Right lobe of liver (tissue), 6 donors: ENCODE data around the gene CPM. TPM values are rescaled to one million over a fixed set of nuclear protein-coding genes. Genes with fewer than 3 reads are reported as not detected.
A peak's percentile ranks its signal among the peaks of the same experiment; 100 is the strongest.

Experiments
- ATAC-seq, 4 donors: fragments of 200-7000 bp; cut with Tn5 transposase; one replicate each; pipeline ENCODE4 v1.9.1; 2020; ENCODE audit warnings: mild to moderate bottlenecking in 4 of 4, moderate library complexity in 4 of 4
- DNase-seq, 3 donors: peaks; one replicate each; pipeline ENCODE4 v3.0.0-alpha.2; 2020
- H3K27ac ChIP-seq, 3 donors: fragments of 200-600 bp; one replicate each; pipeline ENCODE4 v1.8.0; 2022
- H3K27me3 ChIP-seq, 2 donors: fragments of 200-600 bp; one replicate each; pipeline ENCODE4 v1.8.0; 2022
- H3K36me3 ChIP-seq, 4 donors: fragments of 200-600 bp; sonication (generic) in 1 of 4; one replicate each; pipeline versions ENCODE4 v1.5.1 to v1.8.0; 2017 to 2022; ENCODE audit warnings: control low read depth in 1 of 4
- H3K4me1 ChIP-seq, 4 donors: fragments of 200-600 bp; sonication (generic) in 1 of 4; one replicate each; pipeline versions ENCODE4 v1.5.1 to v1.8.0; 2017 to 2022; ENCODE audit warnings: control low read depth in 1 of 4
- H3K4me3 ChIP-seq, 3 donors: fragments of 200-600 bp; one replicate each; pipeline ENCODE4 v1.8.0; 2022
- H3K9me3 ChIP-seq, 4 donors: fragments of 200-600 bp; sonication (generic) in 1 of 4; one replicate each; pipeline versions ENCODE4 v1.5.1 to v1.8.0; 2017 to 2022; ENCODE audit warnings: control low read depth in 1 of 4
- POLR2A ChIP-seq: fragments of 450-650 bp; IDR thresholded peaks from one replicate; pipeline ENCODE4 v1.6.1; 2017; ENCODE audit warnings: antibody characterized with exemption, mild to moderate bottlenecking
- WGBS: methylation state at CpG from one replicate; pipeline ENCODE4 v1.1.6; 2018; ENCODE audit warnings: low coverage, low lambda C conversion rate; ENCODE audit not compliant: insufficient coverage; ENCODE audit errors: missing lambda C conversion rate; 5-methylcytosine and 5-hydroxymethylcytosine counted together
- intact Hi-C, 2 donors: fragments of 100-400 bp; cut with DNase I; formaldehyde crosslinking; loops; one replicate each; pipeline versions ENCODE4 v1.11.2 to v1.14.1; 2022
- total RNA-seq, 6 experiments: library from RNA; depleted of rRNA in 2 of 6; stranded (reverse); fragments of >200 nt in 2 of 6; fragmentation: NEBNext Ultra II Directional in 3 of 6; extraction: Animal tissue kit (Norgen Biotek cat#: 25700) in 3 of 6; gene quantifications; one replicate each; pipeline versions ENCODE4 v1.1.0 to v1.2.4, GENCODE V29; 2016 to 2023
- TF ChIP-seq, protein P1 (sequence below), 4 donors: fragments of 200-600 bp in 3 of 4; fragments of 450-650 bp in 1 of 4; IDR thresholded peaks; one replicate each; pipeline versions ENCODE4 v1.5.1 to v1.8.0; 2016 to 2022; ENCODE audit warnings: antibody characterized with exemption in 4 of 4, mild to moderate bottlenecking in 2 of 4
- donor health status: DM: no; HTN: yes; CAD: no.
- donor health status: DM: no; HTN: no; CAD: no.
- donor health status: DM: no; HTN: no; CAD: no.
- donor health status: DM: no; HTN: yes; CAD: no.
- donor health status: DM: no; HTN: yes; CAD: no.

CPM gene
- total RNA-seq, 6 experiments from 2014 or later: 34.6 to 91.6 (median 50.0) TPM

DNA sequence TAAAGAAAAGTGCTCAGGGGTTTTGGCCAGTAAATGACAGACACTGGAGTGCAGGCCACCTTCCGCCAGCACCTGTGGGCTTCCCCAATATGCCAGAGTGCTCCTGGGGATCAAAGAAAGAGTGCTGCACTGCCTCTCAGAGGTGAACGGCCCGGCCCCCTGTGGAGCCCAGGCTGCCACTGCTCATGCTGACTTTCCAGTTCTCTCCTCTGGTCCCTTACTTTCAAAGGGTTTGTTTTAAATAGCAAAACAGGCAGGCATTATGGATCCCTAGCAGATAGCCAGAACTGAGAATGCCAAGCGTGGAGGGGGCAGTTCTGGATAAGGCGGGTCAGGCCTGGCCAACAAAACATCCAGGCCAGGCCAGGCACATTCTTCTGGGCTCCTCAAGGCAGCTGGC lies 65.4 kb downstream of the CPM start:
- H3K9me3 ChIP-seq: no peaks in the 10 kb centered on the region
- ATAC-seq (no peak), DNase-seq (no peak)
- intact Hi-C loops: no loop called here
- H3K27me3 ChIP-seq: no peaks in the 10 kb centered on the region
- no peak overlapping the region for H3K4me3 ChIP-seq
- 75% methylated on average over 1 of the region's 5 CpGs for WGBS
- H3K4me1 ChIP-seq: peaks cover 0 to 4% (median 0%) of the 10 kb centered on the region in 4 donors
- H3K27ac ChIP-seq: no peak overlapping the region
- TF ChIP-seq, protein P1, sequence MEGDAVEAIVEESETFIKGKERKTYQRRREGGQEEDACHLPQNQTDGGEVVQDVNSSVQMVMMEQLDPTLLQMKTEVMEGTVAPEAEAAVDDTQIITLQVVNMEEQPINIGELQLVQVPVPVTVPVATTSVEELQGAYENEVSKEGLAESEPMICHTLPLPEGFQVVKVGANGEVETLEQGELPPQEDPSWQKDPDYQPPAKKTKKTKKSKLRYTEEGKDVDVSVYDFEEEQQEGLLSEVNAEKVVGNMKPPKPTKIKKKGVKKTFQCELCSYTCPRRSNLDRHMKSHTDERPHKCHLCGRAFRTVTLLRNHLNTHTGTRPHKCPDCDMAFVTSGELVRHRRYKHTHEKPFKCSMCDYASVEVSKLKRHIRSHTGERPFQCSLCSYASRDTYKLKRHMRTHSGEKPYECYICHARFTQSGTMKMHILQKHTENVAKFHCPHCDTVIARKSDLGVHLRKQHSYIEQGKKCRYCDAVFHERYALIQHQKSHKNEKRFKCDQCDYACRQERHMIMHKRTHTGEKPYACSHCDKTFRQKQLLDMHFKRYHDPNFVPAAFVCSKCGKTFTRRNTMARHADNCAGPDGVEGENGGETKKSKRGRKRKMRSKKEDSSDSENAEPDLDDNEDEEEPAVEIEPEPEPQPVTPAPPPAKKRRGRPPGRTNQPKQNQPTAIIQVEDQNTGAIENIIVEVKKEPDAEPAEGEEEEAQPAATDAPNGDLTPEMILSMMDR (IDR thresholded peaks at IDR 0.05): no peak
- TF ChIP-seq POLR2A: no peak
- H3K36me3 ChIP-seq: peaks cover 0 to 56% (median 16%) of the 10 kb centered on the region in 4 donors

DNA sequence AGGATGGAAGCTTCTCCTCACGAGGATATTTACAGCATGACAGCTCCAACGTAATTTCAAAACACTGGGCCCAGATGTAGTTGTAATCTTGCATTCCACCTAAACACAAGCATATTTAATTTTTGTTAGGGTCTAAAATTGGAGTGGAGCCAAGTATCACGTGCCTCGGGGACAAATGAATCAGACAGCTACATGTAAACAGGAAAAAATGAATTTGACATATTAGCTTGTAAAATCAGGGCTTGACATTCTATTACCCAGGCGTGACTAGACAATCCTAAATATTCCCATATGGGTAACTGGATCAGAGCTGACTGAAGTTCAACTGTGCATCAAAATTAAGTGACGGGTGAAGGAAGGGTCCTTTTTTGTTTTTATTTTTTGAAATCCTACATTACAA lies 66.0 kb downstream of the CPM start:
- ATAC-seq (no peak), DNase-seq (no peak)
- Histone ChIP-seq H3K9me3 (no peaks in the 10 kb centered on the region), H3K4me3 (no peak overlapping the region), H3K36me3 (peaks cover 0 to 56% (median 16%) of the 10 kb centered on the region in 4 donors), H3K27me3 (no peaks in the 10 kb centered on the region), H3K4me1 (peaks cover 0 to 4% (median 0%) of the 10 kb centered on the region in 4 donors), H3K27ac (no peak overlapping the region)
- WGBS: 61% methylated on average over 6 of the region's 6 CpGs
- intact Hi-C loops: no loop called here
- TF ChIP-seq POLR2A: no peak
- TF ChIP-seq, protein P1 (IDR thresholded peaks at IDR 0.05): no peak

DNA sequence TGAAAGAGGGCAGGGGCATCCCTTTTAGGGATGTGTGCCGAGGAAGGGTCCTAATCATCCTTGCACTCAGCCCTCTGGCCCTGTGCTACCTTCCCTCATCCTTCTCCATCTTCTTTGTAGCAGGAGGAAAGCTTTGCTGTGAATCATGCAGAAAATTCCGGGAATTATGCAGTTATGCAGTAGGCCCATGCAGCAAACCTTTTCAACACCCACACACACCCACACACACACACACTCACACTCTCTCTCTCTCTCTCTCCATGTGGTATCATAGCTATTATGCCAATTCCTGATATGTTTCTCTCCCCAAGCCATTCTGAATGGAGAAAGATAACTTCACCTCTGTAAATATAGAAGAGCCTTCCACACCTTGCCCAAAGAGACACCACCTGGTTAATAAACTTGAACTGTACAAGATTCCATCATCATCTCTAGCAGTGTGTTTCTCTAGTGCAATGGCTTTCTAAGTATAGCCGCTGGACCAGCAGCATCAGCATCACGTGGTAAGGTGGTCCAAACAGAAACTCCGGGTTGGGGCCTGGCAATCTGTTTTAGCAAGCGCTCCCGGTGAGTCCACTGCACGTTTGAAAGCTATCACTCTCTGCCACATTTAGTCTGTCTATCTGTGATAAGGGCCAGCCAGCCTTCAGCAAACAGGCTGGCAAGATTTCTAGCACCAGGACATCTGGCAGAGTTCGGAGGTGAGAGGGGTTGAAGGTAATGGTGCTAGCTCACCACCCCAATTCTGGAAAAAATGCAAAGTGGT lies 67.4 kb downstream of the CPM start:
- intact Hi-C loops: no loop called here
- H3K27me3 ChIP-seq: no peaks in the 10 kb centered on the region
- WGBS: 66% methylated on average over 7 of the region's 9 CpGs
- H3K36me3 ChIP-seq: peaks cover 0 to 45% (median 8%) of the 10 kb centered on the region in 4 donors
- DNase-seq: no peak
- peaks cover 0 to 4% (median 0%) of the 10 kb centered on the region in 4 donors for H3K4me1 ChIP-seq
- peak in 1 of 4 donors; percentile 29 for ATAC-seq
- no peak for TF ChIP-seq POLR2A
- TF ChIP-seq, protein P1 (IDR thresholded peaks at IDR 0.05): no peak
- H3K9me3 ChIP-seq: no peaks in the 10 kb centered on the region
- H3K4me3 ChIP-seq: no peak overlapping the region
- no peak overlapping the region for H3K27ac ChIP-seq

DNA sequence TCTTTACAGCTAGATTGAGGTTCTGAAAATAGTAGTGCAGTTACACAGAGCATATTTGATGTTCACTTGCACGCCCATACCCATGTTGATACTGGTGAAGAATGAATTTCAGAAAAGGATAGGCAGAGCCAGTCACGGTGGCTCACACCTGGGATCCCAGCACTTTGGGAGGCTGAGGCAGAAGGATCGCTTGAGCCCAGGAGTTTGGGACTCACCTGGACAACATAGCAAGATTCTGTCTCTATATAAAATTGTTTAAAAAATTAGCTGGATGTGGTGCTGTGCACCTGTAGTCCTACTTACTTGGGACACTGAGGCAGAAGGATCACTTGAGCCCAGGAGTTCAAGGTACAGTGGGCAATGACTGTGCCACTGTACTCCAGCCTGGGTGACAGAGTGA lies 68.4 kb downstream of the CPM start:
- WGBS: 92% methylated on average over 2 of the region's 3 CpGs
- H3K9me3 ChIP-seq: no peaks in the 10 kb centered on the region
- intact Hi-C loops: no loop called here

More for the DNA sequence above, 68.4 kb downstream of the CPM start:
- no peak overlapping the region for H3K27ac ChIP-seq
- peaks cover 0 to 4% (median 0%) of the 10 kb centered on the region in 4 donors for H3K4me1 ChIP-seq
- TF ChIP-seq POLR2A: no peak
- TF ChIP-seq, protein P1 (IDR thresholded peaks at IDR 0.05): no peak
- no peak overlapping the region for H3K4me3 ChIP-seq
- DNase-seq: no peak
- peaks cover 0 to 36% (median 6%) of the 10 kb centered on the region in 4 donors for H3K36me3 ChIP-seq
- no peaks in the 10 kb centered on the region for H3K27me3 ChIP-seq
- no peak for ATAC-seq
